Uterus (tissue), 4 donors: ENCODE data around the gene GDI1. TPM values are rescaled to one million over a fixed set of nuclear protein-coding genes. Genes with fewer than 3 reads are reported as not detected.

Source experiments
- DNase-seq, 2 donors: peaks; one replicate each; pipeline ENCODE4 v3.0.0-alpha.2; 2019 to 2020
- H3K27ac ChIP-seq, 2 donors: fragments of 200-600 bp; sonication (generic); 1 replicate in 1 of 2; 2 replicates in 1 of 2; pipeline ENCODE4 v1.5.1; 2016 to 2018
- H3K27me3 ChIP-seq, 2 donors: fragments of 200-600 bp; sonication (generic); one replicate each; pipeline ENCODE4 v1.5.1; 2018 to 2019; ENCODE audit warnings: control low read depth in 1 of 2
- H3K36me3 ChIP-seq, 2 donors: fragments of 200-600 bp; sonication (generic); one replicate each; pipeline ENCODE4 v1.5.1; 2019; ENCODE audit warnings: control low read depth in 1 of 2
- H3K4me1 ChIP-seq, 2 donors: fragments of 200-600 bp; sonication (generic); one replicate each; pipeline ENCODE4 v1.5.1; 2018 to 2019; ENCODE audit warnings: control low read depth in 1 of 2
- H3K4me3 ChIP-seq, 2 donors: fragments of 200-600 bp; sonication (generic); 1 replicate in 1 of 2; 2 replicates in 1 of 2; pipeline ENCODE4 v1.5.1; 2018 to 2019; ENCODE audit warnings: mild to moderate bottlenecking in 1 of 2
- H3K9me3 ChIP-seq, 2 donors: fragments of 200-600 bp; sonication (generic); one replicate each; pipeline ENCODE4 v1.5.1; 2019; ENCODE audit warnings: control low read depth in 1 of 2
- CTCF ChIP-seq, 4 experiments: fragments of 200-600 bp in 2 of 4; fragments of 450-650 bp in 2 of 4; sonication (generic) in 2 of 4; IDR thresholded peaks; one replicate each; pipeline ENCODE4 v1.5.1; 2016 to 2019; ENCODE audit warnings: antibody characterized with exemption in 4 of 4, mild to moderate bottlenecking in 2 of 4, moderate library complexity in 1 of 4
- POLR2A ChIP-seq, 2 donors: fragments of 450-650 bp; IDR thresholded peaks; one replicate each; pipeline ENCODE4 v1.6.1; 2016; ENCODE audit warnings: antibody characterized with exemption in 2 of 2, mild to moderate bottlenecking in 1 of 2, moderate library complexity in 1 of 2
- intact Hi-C: fragments of 100-400 bp; cut with DNase I; formaldehyde crosslinking; loops from one replicate; pipeline ENCODE4 v1.15.1; 2023; ENCODE audit warnings: low total_unique reads
- total RNA-seq, 4 donors: library from RNA; depleted of rRNA in 3 of 4; stranded (reverse); fragments of >200 nt in 3 of 4; gene quantifications; one replicate each; pipeline versions ENCODE4 v1.1.0 to v1.2.4, GENCODE V29; 2014 to 2023
- donor health status: DM: yes; HTN: yes; CAD: no.

The GDI1 gene
- total RNA-seq, 4 donors from 2014 or later: 100.0 to 175 (median 135) TPM

DNA sequence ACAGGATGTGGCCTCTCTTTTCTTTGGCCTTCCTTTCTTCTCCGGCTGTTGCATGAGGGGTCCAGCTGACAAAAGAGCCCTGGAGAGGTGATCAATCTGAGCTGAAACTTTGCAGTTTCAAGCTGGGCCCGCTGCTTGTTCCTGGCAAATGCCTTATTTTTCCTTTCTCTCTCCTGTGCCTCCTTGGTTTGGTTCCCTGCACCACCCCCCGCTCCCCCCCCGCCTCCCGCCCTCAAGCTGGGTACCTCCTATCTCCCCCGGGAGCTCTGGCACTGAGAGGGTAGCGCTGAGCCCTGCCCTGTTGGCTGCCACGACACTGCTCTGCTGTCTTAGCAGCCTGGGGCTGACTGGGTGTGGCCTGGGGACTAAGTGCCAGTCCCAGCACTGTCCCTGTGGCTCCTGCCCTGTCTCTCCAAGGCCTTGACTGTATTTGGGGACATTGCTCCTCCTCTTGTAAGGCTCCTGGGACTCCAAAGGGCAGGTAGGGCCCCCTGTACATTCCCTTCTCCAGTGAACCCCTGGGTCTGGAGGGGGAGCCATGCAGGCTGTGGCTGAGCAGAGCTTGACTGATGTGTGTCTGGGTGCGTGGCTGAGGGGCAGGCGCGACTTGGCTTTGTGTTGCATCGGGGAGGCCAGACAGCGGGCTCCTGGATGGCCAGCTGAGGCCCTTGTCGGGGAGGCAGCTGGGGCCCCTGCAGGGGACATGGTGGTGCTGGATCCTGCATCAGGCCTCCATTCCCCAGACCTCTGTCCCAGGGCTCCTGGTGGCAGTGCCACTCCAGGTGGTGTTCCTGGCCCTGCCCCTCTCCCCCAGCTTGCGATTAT, 22.2 kb downstream of the GDI1 start:
- H3K36me3 ChIP-seq: no peaks in the 10 kb centered on the region
- no peaks in the 10 kb centered on the region for H3K4me1 ChIP-seq
- H3K27ac ChIP-seq: peak overlapping the region; percentile 76 to 83
- H3K4me3 ChIP-seq: peak overlapping the region; percentile 47 to 79
- no peak for DNase-seq
- H3K9me3 ChIP-seq: no peaks in the 10 kb centered on the region
- no peaks in the 10 kb centered on the region for H3K27me3 ChIP-seq
- TF ChIP-seq POLR2A (IDR thresholded peaks at IDR 0.05) (no peak), CTCF (IDR thresholded peaks at IDR 0.05) (no peak)
- intact Hi-C loops: no loop called here

- Histone ChIP-seq H3K4me1 (no peaks in the 10 kb centered on the region), H3K9me3 (no peaks in the 10 kb centered on the region), H3K4me3 (peak overlapping the region in 1 of 2 donors; percentile 47), H3K27me3 (no peaks in the 10 kb centered on the region), H3K36me3 (no peaks in the 10 kb centered on the region), H3K27ac (no peak overlapping the region)
- DNase-seq: no peak
- TF ChIP-seq CTCF (IDR thresholded peaks at IDR 0.05) (no peak), POLR2A (IDR thresholded peaks at IDR 0.05) (no peak)
- intact Hi-C loops: no loop called here
Observed at GRCh38 chrX:154459832-154460231, 22.9 kb downstream of the GDI1 start.

DNA sequence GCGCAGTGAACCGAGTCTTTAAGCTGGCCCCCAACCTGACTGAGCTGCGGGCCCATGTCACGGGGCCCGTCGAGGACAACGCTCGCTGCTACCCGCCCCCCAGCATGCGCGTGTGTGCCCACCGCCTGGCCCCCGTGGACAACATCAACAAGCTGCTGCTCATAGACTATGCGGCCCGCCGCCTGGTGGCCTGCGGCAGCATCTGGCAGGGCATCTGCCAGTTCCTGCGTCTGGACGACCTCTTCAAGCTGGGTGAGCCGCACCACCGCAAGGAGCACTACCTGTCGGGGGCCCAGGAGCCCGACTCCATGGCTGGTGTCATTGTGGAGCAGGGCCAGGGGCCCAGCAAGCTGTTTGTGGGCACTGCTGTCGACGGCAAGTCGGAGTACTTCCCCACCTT, 23.4 kb downstream of the GDI1 start:
- Histone ChIP-seq H3K36me3 (no peaks in the 10 kb centered on the region), H3K27ac (no peak overlapping the region), H3K4me1 (no peaks in the 10 kb centered on the region), H3K27me3 (no peaks in the 10 kb centered on the region), H3K4me3 (no peak overlapping the region), H3K9me3 (no peaks in the 10 kb centered on the region)
- intact Hi-C loops: no loop called here
- DNase-seq: no peak
- TF ChIP-seq CTCF (IDR thresholded peaks at IDR 0.05) (no peak), POLR2A (IDR thresholded peaks at IDR 0.05) (no peak)

DNA sequence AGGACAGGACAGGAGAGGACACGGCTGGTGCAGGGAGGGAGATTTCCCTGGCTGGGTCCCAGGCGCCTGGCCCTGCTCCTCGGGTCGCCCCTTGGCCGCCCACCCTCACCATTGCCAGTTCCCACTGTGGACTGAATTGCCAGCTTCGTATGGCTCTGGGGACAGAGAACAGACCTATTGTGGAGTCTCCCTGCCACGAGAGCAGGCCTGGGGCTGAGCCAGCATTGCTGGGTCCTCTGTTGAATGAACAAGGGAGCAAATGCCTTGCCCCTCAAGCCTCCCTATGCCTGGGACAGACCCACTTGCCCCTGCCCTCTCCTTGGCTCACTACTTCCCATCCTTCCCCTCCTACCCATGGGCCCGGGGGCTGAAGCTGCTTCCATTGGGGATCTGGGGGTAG, 25.4 kb downstream of the GDI1 start:
- Histone ChIP-seq H3K27me3 (no peaks in the 10 kb centered on the region), H3K27ac (no peak overlapping the region), H3K4me1 (no peaks in the 10 kb centered on the region), H3K4me3 (no peak overlapping the region), H3K9me3 (no peaks in the 10 kb centered on the region), H3K36me3 (no peaks in the 10 kb centered on the region)
- TF ChIP-seq POLR2A (IDR thresholded peaks at IDR 0.05) (no peak), CTCF (IDR thresholded peaks at IDR 0.05) (no peak)
- intact Hi-C loops: no loop called here
- DNase-seq: no peak

DNA sequence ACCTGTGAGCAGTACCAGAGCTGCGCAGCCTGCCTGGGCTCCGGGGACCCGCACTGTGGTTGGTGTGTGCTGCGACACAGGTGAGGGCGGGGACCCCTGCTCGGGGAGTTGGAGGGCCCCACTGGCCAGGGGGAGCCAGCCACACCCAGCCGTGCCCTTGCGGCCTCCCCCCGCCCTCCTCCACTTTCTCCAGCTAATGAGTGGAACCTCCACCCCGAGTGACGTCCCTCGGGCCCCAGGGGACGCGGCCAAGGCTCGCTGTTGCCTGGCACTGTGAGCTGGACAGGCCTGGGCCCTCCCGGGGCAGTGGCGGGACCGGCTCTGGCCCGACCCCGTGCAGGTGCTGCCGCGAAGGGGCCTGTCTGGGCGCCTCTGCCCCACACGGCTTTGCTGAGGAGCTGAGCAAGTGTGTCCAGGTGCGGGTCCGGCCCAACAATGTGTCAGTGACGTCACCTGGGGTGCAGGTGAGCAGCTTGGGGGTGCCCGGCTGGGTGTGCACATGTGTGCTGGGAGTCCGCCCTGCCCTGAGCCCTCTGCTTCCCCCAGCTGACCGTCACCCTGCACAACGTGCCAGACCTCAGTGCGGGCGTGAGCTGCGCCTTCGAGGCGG, 26.8 kb downstream of the GDI1 start:
- TF ChIP-seq POLR2A (IDR thresholded peaks at IDR 0.05) (no peak), CTCF (IDR thresholded peaks at IDR 0.05) (no peak)
- no peaks in the 10 kb centered on the region for H3K4me1 ChIP-seq
- no peak for DNase-seq
- no peaks in the 10 kb centered on the region for H3K36me3 ChIP-seq
- no peaks in the 10 kb centered on the region for H3K9me3 ChIP-seq
- intact Hi-C loops: no loop called here
- H3K27me3 ChIP-seq: no peaks in the 10 kb centered on the region
- H3K27ac ChIP-seq: no peak overlapping the region
- H3K4me3 ChIP-seq: no peak overlapping the region
